HG03280 (cell line): ENCODE data around the gene PCSK6.

ENCODE experiments used
- ATAC-seq: cut with Tn5 transposase; IDR thresholded peaks from one replicate; pipeline ENCODE4 v1.9.1; 2021; ENCODE audit warnings: mild to moderate bottlenecking, moderate library complexity; ENCODE audit not compliant: unreplicated experiment

Gene PCSK6

DNA sequence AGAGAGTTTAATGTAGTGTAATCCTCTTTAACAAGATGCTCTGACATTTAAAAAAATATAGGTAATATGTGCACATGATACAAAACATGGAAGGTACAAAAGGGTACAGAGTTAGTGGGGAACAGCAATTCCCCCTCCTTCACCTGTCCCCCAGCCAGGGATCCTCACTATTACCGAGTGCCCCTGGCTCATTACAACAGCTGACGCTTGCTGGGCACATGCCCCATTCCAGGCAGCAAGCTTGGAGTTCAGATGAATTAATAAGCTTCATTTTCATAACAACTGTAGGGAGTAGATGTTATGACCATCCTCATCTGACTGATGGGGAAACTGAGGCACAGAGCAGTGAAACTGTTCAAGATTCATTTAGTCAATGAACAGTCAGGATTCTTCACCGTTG lies 41.2 kb downstream of the PCSK6 start:
- no peak for ATAC-seq

DNA sequence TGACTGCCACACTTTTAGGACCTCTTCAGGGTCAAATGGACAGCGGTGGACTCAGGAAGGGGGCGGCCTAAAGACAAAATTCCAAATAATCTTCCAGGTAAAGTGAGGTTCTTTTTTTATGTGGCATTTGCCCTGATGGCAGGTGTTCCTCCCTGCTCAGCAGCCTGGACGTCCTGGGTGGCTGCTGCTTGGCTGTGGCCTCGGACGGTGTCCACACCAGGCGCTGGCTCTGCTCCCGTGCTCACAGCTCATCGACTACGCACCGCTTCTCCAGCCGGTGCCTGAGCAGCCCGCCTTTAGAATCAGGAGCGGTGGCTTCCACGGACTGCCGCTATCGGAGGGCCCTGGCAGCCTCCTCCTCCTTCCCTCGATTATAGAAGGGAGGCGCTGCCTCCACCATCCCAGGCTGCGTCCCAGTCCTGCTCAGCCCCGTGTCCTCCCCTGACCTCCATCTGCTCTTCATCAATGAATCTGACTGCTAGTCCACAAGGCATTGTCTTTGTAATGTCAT lies 41.9 kb downstream of the PCSK6 start:
- ATAC-seq, result no peak

DNA sequence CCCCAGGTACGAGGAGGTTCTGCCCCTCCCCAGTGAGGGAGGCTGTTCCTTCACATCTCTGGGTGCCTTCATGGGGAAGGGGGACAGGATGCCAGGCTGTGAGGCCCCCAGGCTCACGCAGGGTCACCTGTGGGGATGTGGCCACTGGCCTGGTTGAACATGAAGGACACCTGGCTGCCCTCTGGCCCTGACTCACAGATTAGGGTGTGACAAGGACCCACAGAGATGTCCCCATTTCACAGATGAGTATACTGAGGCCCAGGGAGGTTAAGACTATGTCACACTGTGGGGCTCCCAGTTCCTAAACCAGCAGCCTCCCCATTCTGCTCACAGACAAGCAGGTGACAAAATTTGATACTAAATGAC lies 42.4 kb downstream of the PCSK6 start:
- no peak for ATAC-seq

DNA sequence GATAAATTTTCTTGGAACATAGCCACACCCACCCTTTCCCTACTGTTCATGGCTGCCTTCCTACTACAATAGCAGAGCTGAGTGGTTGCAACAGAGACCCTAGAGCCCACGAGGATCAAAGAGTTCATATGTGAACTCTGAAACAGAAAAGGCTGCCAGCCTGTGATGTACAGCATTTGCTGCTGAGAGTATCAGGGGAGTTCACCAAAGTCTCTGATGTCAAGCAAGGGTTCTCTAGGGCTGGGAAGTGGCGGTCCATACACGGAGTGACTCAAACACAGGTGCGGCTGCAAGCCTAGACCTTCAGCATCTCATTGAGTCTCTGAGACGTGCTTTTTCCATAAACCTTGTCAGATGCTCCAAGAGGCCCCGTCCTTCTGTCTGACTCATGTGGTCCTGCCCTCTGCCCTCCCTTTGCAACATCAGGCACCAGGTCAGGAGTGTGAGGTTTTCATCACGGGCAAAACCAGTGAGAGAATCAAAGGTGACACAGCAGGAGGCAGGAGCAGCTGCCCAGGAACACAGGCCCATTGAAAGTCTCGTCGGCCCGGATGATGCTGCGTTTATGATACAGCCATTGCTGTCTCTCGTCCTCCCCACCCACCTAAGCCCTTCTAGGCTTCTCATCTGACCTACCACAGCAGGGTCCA lies 42.9 kb downstream of the PCSK6 start:
- ATAC-seq, result no peak

DNA sequence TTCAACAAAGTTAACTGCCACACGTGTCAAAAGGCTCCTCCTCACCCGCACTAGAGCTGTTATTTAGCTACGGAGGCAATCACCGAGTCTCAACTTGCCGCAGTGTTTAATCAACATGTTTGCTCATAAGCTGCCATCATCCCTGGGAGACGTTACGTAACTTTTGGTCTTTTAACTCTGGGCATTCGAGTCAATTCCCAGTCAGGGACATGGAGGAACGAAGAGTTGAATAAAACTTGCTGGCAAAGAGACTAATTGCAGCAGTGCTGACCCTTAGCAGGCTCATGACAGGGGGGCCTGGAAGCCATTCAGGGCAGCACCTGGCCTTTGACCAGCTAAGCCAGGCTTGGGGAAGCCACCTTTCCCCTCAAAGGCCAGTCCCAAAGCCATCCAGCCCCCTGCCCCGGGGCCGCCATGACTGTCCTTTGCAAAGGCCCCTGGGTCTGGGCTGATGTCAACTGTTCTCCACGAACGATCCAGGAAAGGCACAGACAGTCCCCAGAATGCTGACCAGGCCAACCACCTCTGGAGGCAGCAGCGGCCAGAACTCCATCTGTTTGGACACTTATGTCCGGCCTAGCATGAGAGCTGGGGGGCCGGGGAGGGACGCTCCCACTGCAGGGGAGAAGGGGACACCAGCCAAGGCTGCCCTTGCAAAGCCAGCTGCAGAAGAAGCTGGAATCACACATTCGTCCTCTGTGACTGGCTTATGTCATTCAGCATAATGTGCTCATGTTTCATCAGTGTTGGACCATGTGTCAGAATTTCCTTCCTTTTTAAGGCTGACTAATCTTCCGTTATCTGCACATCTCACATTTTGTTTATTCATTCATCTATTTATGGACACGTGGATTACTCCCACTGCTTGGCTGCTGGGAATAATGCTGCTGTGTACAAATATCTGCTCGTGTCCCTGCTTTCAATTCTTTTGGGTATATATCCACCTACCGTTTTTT lies 43.7 kb downstream of the PCSK6 start:
- ATAC-seq, result no peak

DNA sequence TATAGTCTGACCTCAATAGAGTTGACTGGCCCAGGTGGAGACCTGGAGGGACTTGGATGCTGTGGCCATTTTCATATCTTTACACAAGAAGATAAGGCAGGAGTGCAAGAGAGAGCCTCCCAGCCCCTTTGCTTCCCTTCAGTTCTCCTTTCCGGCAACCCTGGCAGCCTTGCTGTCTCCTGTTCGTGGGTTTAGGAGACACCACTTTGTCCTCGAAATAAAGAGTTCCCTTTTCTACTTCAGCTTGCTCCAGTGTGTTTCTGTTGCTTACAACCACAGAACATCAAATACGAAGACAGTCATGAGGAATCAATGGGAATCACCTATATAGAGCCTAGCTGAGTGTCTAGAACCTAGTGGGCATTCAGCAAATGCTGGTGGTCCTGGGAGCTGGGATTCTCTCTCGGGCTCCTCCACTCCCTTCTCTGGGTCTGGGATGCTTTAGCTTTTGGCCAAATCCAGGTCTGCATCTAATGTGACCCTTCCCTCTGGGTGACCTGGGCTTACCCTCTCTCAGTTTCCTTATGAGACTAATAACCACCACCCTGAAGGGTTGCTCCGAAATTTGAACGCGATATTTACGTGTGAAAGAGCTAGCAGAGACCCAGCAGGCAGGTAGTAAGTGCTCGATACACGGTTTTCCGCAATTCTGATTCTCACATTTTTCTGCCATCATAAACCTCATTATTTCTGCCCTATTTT lies 44.5 kb downstream of the PCSK6 start:
- no peak for ATAC-seq

DNA sequence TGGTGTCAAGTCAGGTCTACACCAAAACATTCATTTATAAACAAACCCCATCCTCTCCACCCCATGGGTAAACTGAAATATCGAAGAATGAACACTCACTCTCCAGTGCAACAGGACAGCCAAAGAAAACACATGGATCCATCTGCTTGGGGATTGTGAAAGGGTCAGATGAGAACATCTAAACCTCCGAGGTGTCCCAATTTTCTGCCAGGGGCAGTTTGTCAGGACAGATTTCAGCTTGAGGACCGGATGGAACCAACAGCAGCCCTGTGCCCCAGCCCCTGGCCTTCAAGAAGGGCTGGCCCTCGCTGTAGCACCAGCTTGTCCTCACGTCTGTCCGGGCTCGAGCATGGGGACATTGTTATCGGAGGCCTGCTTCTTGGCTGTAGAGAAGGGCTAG lies 45.5 kb downstream of the PCSK6 start:
- no peak for ATAC-seq

DNA sequence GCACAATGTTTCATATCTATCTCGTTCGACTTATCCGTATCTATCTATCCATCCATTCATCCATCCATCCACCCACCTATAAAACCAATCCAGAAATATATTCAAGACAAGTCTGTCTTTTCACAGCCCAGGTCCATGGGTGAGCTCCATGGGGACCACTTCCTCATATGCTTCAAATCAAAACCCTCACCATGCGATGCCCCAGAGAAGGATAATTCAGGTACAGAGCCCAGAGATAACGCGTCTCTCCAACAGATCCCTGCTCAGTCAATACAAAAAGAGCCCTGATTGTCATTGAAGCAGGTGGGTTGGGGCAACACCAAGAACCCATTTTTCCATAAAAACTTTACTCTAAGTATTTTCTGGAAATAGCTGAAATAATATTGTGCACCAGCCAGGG lies 47.2 kb downstream of the PCSK6 start:
- no peak for ATAC-seq

DNA sequence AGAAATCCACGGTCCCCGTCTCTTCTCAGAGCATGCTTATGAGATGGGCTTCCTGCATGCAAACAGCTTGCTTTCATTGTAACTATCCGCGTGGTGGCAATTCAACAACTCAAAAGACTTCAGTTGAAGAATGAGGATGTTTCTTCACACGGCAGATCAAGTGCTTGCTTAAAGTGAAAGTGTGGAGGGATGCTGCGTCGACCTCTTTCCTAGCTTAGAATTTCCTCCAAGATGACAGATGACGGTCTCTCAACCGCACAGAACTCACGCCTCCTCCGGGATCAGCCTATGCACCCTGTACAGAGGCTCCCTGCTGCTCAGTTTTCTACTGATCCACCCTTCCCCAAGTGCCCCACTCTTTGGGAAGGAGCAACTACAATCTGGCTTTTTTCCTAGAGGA lies 47.8 kb downstream of the PCSK6 start:
- no peak for ATAC-seq

DNA sequence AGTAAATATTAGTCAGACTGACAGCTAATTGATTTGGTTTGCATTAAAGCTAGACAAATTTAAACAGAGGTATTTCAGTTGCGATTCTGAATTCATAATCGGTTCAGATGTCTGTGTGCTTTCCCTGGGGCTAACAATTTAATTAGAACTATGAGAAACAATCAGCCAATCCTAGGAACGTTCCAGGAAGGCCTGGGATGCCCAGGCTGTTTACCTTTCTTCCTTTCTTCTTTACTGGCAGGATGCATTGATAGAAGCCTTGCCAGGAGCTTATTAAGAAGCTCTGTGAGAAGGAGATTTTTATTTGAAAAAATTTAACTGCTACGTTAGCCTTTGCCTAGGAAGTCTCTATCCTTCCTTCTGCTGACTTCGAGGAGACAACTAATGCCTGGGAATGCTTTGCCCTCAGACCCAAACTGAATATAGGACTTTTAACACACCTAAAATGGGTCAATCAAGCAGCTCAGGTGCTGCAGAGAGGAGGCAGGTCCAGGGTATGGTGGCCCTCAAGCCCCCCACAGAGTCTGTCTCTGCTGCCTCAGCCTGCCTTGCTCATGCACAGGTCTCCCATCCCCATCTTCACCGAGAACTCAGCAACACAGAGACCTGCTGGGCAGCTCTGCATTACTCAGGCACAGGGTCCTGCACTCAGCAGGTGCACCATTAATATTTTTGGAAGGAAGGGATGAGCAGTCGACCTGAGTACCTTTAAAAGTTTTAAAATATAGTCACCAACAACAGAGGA lies 48.5 kb downstream of the PCSK6 start:
- ATAC-seq, result no peak

DNA sequence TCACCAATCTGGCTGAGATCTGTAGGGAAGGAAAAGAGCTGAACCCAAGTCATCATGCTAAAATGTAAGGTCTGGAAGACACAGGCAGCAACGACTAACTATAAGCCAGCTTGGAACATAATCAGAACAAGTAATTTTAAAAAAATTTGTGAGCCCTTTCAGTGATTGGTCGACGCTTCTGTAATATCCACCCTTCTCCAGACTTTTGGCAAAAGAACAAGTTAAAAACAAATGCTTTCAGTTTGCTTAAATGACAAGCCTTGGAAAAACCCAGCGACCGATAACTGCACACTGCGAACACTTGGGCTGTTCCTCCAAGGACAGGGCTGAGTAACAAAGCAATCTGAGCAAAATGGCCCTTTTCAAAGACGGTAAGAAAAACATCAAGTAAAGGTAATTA lies 49.6 kb downstream of the PCSK6 start:
- ATAC-seq, result no peak

DNA sequence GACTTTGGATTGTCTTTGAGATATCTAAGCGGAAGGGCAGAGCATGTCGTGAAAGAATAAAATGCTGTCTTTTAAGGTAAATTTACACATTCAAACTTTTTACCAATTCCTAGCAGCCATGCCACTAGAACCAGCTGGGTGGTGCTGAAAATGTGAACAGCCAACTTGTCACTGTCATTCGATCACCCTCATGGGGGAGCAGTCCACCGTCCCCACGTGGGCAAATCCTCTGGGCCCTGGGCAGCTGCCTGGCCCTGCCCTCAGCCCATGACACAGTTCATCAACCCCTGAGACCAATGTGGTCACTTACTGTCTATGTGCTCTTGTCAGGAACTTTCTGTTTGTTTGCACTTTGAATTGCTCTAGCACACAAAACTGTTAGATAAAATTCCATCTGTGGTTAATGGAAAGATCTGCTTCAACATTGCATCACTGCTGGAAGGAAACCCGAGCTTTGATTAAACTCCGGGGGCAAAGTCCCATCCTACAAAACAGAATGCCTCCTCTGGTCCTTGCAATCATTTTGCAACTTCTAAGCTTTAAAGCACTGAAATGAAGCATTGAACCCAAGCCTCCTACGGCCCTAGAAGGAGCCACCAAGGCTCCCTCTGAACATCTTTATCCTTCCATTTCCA lies 50.1 kb downstream of the PCSK6 start:
- ATAC-seq, result no peak

DNA sequence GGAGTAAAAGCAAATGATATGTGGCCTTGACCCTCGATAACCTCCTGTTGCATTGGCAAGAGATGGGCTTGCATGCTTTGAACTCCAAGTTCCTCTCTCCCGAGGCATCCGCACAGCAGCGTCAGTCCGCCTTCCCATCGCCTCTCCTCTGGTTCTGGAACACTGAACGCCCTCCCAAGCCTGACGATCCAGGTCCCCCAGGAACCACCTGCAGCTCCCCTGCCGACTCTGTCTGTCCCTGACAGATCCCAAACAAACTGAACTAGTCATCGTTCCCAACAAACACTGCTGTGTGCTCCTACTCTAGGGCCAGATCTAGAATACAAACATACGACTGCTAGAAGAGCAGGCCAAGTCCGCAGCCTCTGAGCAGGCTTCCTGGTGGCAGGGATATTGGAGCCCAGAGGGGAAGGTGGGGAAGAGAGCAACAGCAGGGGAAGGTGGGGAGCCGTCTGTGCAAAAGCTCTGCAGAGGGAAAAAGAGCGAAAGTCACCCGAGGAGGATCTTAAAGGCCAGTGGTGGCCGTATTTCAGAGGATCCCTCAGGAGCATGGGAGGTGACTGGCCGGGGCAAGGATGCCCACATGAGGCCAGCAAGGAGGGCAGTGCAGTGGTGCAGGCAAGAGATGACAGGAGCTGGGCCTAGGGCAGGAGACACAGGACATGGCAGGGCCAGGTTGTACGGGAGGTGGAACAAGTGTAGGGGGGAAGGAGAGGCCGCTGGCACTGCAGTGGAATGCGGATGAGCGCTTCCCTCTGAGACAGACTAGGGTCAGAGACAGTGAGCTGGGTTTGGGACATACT lies 50.8 kb downstream of the PCSK6 start:
- ATAC-seq, result no peak

DNA sequence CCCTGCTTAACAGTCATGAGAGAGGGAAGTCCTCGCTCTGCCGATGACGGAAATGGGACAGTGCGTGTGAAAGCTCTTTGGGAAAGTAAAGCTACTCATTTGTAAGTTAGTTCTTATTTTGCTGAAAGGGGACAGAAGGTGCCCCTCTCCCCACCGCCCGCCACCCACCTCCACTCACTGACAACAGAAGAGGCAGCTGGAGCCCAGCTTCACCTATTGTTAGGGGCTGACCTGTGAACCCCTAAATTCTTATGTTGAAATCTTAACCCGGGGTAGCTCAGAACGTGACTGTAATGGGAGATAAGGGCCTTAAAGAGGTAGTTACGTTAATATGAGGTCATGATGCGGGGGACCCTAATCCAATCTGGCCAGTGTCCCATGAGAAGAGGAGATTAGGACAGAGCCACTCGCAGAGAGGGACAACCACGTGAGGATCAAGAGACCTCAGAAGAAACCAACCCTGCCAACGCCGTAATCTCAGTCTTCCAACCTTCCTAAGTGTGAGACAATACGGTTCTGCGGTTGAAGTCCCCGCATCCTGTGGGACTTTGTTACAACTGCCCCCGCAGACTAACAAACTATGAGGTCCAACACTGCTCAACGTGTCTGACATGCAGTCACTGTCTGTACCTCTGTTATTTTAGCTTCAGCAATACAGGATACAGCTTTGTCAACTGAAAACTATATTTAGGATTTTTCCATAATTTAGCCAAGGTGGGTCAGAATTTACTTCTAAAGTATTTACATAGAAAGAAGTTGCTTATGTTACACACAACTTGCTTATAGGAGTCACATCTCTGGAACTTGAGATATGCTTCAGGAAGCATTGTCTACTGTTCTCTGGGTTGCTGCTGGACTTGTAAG lies 51.7 kb downstream of the PCSK6 start:
- ATAC-seq, result no peak

DNA sequence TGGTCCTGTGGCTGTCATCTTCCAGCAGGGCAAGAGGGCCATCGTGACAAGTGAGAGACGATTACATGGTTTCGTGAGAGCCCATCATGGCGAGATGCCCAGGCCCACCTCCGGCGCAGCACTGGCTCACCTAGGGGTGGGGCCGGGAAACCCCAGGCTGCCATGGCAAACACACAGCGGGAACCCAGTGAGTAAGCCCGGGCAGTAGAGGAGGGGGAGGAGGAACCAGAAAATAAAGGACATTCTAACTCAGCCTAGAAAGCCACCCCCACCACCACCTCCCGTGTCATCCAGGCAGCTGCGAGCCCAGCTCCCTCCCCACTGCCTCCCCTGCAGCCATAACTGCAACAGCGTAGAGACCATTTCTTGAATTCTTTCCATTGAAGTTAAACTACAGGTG lies 52.3 kb downstream of the PCSK6 start:
- ATAC-seq, result no peak

DNA sequence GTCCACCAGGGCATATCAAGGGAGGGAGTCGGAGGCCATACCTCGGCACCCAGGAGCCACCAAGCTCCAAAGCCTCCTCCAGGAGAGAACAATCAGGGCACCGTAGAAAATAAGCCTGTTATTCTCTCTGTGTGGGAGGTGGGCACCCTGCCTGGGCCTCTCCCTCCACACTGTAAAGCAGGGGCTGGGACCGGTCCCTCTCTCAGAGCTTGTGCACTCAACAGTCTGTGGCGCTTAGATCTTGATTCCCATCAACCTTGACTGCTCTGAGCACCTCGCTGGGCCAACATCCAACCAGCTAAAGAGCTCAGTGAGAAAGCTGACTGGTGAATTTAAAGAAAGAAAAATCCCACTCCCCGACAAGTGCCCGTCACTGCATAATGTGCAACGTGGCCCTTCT lies 53.0 kb downstream of the PCSK6 start:
- no peak for ATAC-seq

DNA sequence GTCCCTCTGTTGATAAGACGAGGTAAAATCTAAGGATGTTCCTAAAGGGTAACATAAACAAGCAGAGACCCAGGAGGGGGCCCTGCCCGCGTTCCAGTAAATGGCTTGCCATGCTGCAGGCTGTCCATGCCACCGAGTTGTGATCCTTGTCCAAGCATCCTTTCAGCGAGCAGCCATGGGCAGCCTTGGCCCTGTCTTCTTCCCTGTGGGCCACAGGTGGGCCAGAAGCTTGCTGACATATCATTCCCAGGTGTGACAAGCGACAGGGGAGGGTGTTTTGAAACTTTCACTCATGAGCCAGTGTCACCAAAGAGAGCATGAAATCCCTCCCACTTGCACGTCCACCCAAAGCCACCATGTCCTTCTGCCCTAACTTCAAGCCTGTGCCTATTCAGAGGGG lies 53.7 kb downstream of the PCSK6 start:
- no peak for ATAC-seq

DNA sequence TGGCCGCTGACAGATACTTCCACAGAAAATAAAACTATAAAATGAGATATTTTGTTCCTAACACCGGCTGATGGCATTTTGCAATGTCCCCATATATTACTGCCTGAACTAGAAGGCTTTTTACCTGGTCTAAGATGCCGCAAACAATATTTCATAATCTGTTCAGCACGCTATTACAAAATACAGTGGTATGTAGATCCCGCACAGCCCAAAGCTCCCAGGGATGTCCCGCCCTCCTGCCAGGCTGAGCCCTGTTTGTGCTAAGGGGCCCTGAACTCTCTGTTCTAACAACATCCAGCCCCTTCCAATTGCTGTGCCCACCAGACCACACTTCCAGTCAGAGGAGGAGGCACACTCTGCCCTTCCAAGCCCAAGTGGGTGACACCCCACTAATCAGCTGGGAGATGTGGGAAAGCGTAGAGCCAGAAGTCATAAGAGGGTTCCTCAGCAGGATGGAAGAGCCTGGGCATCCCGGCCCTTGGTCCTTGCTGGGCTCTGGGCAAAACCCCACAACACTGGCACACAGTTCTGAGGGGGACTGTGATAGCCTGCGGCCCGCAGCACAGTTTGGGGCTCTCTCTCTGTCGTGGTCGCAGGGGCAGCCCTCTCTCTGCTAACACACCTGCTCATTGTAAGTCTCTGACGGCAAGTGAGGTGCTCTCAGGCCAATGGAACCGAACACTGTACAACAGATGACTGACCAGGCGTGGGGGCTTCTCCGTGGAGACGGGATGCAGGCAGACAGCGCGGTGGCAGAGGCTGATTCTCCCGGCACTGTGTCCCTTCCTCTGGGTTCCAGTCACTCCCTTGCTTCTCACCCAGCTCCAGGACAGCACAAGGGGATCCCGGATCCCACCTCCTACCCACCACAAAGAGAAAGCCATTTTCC lies 55.2 kb downstream of the PCSK6 start:
- ATAC-seq, result no peak
